ENCODE results near the gene IMMP2L.

IMMP2L gene

DNA sequence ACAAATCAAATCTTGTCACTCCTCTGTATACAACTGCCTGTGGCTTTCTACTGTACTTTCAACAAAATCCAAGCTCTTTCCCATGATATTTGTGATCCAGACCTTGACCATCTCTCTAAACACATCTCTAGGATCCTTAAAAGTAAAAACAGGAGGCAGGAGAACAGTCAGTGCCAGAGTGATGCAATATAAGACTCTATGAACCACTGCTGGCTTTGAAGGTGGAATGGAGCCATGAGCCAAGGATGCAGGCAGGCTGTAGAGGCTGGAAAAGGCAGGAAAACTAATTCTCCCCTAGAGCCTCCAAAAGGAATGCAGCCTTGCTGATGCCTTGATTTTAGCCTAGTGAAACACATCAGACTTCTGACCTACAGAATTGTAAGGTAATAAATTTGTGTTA lies 516.8 kb downstream of the IMMP2L start:
- no peaks in the 10 kb centered on the region for H3K9me3 Mint-ChIP-seq
- no peaks in the 10 kb centered on the region for H3K27me3 Mint-ChIP-seq
- ATAC-seq (no peak), DNase-seq (no peak)
- no peak overlapping the region for H3K4me3 Mint-ChIP-seq
- H3K27ac Mint-ChIP-seq: no peak overlapping the region
- peaks cover 26% of the 10 kb centered on the region for H3K4me1 Mint-ChIP-seq
- no peaks in the 10 kb centered on the region for H3K36me3 Mint-ChIP-seq (ENCODE audit: low read depth)

- H3K27me3 Mint-ChIP-seq: no peaks in the 10 kb centered on the region
- H3K4me1 Mint-ChIP-seq: peaks cover 29% of the 10 kb centered on the region
- no peak for ATAC-seq
- no peaks in the 10 kb centered on the region for H3K9me3 Mint-ChIP-seq
- H3K36me3 Mint-ChIP-seq (ENCODE audit: low read depth): no peaks in the 10 kb centered on the region
- no peak overlapping the region for H3K4me3 Mint-ChIP-seq
- no peak for DNase-seq
- no peak overlapping the region for H3K27ac Mint-ChIP-seq
Observed at GRCh38 chr7:111043561-111043960, 518.7 kb downstream of the IMMP2L start.

DNA sequence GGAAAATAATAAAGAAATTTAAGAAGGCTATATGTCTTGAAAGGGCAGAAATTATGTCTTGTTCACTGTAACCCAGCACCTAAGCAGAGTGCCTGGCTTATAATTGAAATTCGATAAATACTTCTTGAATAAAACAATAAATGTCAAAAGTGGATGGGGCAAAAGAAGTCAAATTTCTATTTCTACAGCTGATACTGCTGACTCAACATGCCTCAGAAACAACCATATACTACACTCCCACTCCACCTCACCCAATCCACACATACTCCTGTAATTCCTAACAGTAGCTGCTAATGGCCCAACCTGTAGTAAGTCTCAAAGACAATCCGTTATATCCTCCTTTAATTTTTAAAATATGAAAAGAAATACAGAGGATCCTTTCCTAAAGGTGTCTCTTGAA lies 519.5 kb downstream of the IMMP2L start:
- H3K36me3 Mint-ChIP-seq (ENCODE audit: low read depth): no peaks in the 10 kb centered on the region
- ATAC-seq (no peak), DNase-seq (no peak)
- no peaks in the 10 kb centered on the region for H3K27me3 Mint-ChIP-seq
- H3K9me3 Mint-ChIP-seq: no peaks in the 10 kb centered on the region
- no peak overlapping the region for H3K4me3 Mint-ChIP-seq
- peaks cover 37% of the 10 kb centered on the region for H3K4me1 Mint-ChIP-seq
- H3K27ac Mint-ChIP-seq: no peak overlapping the region

- H3K9me3 Mint-ChIP-seq: no peaks in the 10 kb centered on the region
- DNase-seq (no peak), ATAC-seq (peak; percentile 97)
- no peaks in the 10 kb centered on the region for H3K27me3 Mint-ChIP-seq
- H3K4me1 Mint-ChIP-seq: peaks cover 46% of the 10 kb centered on the region
- no peaks in the 10 kb centered on the region for H3K36me3 Mint-ChIP-seq (ENCODE audit: low read depth)
- peak overlapping the region; percentile 28 for H3K4me3 Mint-ChIP-seq
- peak overlapping the region; percentile 78 for H3K27ac Mint-ChIP-seq
Observed at GRCh38 chr7:111041577-111041976, 520.7 kb downstream of the IMMP2L start.

GRCh38 chr7:111038185-111038584 lies 524.1 kb downstream of the IMMP2L start:
- H3K9me3 Mint-ChIP-seq: no peaks in the 10 kb centered on the region
- no peak overlapping the region for H3K27ac Mint-ChIP-seq
- ATAC-seq (no peak), DNase-seq (no peak)
- H3K4me3 Mint-ChIP-seq: peak overlapping the region; percentile 7
- no peaks in the 10 kb centered on the region for H3K27me3 Mint-ChIP-seq
- H3K36me3 Mint-ChIP-seq (ENCODE audit: low read depth): no peaks in the 10 kb centered on the region
- peaks cover 39% of the 10 kb centered on the region for H3K4me1 Mint-ChIP-seq

DNA sequence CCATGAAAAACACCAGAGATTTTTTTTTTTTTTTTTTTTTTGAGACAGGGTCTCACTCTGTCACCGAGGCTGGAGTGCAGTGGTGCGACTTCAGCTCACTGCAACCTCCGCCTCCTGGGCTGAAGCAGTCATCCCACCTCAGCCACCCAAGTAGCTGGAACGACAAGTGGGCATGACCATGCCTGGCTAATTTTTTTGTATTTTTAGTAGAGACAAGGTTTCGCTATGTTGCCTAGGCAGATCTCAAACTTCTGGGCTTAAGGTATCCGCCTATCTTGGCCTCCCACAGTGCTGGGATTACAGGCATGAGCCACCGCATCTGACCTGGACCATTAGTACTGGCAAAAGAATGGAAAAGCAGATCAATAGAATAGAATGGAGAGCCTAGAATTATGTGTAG lies 530.4 kb downstream of the IMMP2L start:
- DNase-seq (no peak), ATAC-seq (no peak)
- Mint-ChIP-seq H3K27me3 (no peaks in the 10 kb centered on the region), H3K36me3 (ENCODE audit: low read depth) (no peaks in the 10 kb centered on the region), H3K4me3 (no peak overlapping the region), H3K9me3 (no peaks in the 10 kb centered on the region), H3K27ac (peak overlapping the region; percentile 50), H3K4me1 (peaks cover 49% of the 10 kb centered on the region)

GRCh38 chr7:111030336-111030735 lies 532.0 kb downstream of the IMMP2L start:
- no peaks in the 10 kb centered on the region for H3K9me3 Mint-ChIP-seq
- peaks cover 64% of the 10 kb centered on the region for H3K4me1 Mint-ChIP-seq
- DNase-seq: no peak
- H3K27me3 Mint-ChIP-seq: no peaks in the 10 kb centered on the region
- peak overlapping the region; percentile 96 for H3K27ac Mint-ChIP-seq
- H3K36me3 Mint-ChIP-seq (ENCODE audit: low read depth): no peaks in the 10 kb centered on the region
- peak overlapping the region; percentile 63 for H3K4me3 Mint-ChIP-seq
- ATAC-seq: no peak

DNA sequence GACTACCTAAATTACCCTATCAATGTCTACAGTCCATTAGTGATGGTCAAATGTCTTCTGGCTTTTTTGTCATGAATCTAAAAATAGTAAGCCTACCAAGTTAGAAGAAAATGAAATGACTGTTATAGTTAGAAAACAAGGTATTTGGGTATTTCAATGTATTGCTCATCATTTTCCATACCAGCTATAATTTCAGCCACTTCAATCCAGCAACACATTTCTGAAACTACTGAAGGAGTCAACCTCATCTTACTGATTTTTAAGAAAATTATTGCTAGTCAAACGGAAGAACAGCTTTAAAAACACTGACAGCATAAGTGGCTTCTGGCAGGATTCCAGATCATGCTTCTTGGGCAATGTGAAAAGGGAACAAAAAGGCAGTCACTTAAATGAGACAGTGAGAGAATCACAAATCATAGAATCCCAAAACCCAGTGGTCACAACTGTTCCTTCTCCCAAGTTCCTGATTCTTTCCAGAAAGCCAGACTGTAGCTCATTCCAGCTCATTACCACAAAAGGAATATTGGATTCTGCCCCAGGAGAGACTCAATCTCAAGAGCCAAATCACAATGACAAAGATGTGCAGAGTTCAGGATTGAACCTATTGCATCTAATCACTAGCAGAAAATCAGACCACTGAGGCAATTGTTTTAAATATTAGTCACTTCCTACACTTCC lies 532.6 kb downstream of the IMMP2L start:
- ATAC-seq: peak; percentile 55
- DNase-seq: peak; percentile 47
- H3K4me1 Mint-ChIP-seq: peaks cover 70% of the 10 kb centered on the region
- peak overlapping the region; percentile 63 for H3K4me3 Mint-ChIP-seq
- peak overlapping the region; percentile 96 for H3K27ac Mint-ChIP-seq
- H3K9me3 Mint-ChIP-seq: no peaks in the 10 kb centered on the region
- H3K36me3 Mint-ChIP-seq (ENCODE audit: low read depth): no peaks in the 10 kb centered on the region
- no peaks in the 10 kb centered on the region for H3K27me3 Mint-ChIP-seq

DNA sequence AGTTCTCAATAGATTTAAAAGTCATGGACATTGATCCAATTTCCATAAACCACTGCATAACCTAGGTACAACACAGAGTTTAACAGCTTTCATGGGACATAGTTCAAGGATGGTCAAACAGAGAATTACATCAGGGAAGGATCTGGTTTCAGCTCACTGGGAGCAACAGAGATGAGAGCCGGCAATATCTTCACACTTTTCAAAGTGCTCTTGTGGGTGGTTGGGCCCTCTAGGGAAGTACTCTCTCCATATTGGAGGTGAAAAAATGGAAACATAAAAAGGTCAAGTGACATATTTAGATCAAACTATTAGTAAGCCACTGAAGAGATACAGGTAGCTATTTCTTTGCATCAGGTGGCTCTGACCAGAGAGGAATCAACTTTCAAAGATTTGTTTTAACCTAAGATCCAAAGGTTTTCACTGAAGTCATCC lies 533.1 kb downstream of the IMMP2L start:
- Mint-ChIP-seq H3K27me3 (no peaks in the 10 kb centered on the region), H3K9me3 (no peaks in the 10 kb centered on the region), H3K4me1 (peaks cover 76% of the 10 kb centered on the region), H3K4me3 (peak overlapping the region; percentile 63), H3K36me3 (ENCODE audit: low read depth) (no peaks in the 10 kb centered on the region), H3K27ac (peak overlapping the region; percentile 96)
- DNase-seq (no peak), ATAC-seq (peak; percentile 60)

DNA sequence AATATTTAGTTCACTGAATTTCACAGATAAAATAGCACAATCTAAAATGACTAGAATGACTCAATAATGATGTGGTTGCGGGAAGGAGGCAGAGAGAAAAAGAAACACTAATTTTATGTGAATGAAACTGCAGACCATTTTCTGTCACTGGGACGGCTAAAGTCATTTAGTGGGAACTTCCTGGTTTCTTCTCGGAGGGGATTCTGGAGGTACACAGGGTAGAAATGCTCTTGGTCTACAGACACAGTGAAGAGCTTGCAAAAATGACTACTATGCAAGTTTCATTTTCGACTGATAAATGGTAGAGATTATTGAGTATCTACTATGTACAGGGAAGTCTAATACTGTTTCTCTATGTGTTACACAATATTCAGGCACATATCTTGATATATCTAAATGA lies 534.9 kb downstream of the IMMP2L start:
- no peaks in the 10 kb centered on the region for H3K27me3 Mint-ChIP-seq
- H3K4me1 Mint-ChIP-seq: peaks cover 91% of the 10 kb centered on the region
- peak; percentile 33 for ATAC-seq
- H3K27ac Mint-ChIP-seq: peak overlapping the region; percentile 96
- peaks cover 4% of the 10 kb centered on the region for H3K36me3 Mint-ChIP-seq (ENCODE audit: low read depth)
- H3K9me3 Mint-ChIP-seq: no peaks in the 10 kb centered on the region
- DNase-seq: no peak
- peak overlapping the region; percentile 62 for H3K4me3 Mint-ChIP-seq

GRCh38 chr7:111026806-111027205 lies 535.5 kb downstream of the IMMP2L start:
- peak overlapping the region; percentile 96 for H3K27ac Mint-ChIP-seq
- DNase-seq (no peak), ATAC-seq (no peak)
- H3K4me3 Mint-ChIP-seq: peak overlapping the region; percentile 21
- H3K9me3 Mint-ChIP-seq: peaks cover 2% of the 10 kb centered on the region
- no peaks in the 10 kb centered on the region for H3K27me3 Mint-ChIP-seq
- H3K36me3 Mint-ChIP-seq (ENCODE audit: low read depth): peaks cover 10% of the 10 kb centered on the region
- H3K4me1 Mint-ChIP-seq: peaks cover 93% of the 10 kb centered on the region

DNA sequence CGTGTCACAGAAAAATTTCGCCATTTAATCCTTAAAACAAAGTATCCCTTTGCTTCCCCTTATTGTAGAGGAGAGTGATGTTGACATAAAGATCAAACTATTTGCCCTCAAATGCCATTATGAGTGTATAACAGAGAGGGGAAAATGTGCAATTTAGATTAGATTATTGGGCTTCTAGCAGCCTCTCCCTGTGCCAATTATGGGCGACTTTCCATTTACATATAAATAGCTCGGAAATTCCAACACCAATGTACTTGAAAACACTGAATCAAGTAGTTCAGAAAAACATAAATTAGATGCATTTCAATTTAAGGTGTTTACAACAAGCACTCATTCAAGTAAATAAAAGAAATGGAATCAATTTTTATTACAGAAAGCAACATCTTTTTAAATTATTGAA lies 535.9 kb downstream of the IMMP2L start:
- no peak for ATAC-seq
- no peaks in the 10 kb centered on the region for H3K27me3 Mint-ChIP-seq
- peak overlapping the region; percentile 21 for H3K4me3 Mint-ChIP-seq
- H3K27ac Mint-ChIP-seq: peak overlapping the region; percentile 96
- no peak for DNase-seq
- H3K36me3 Mint-ChIP-seq (ENCODE audit: low read depth): peaks cover 12% of the 10 kb centered on the region
- H3K9me3 Mint-ChIP-seq: peaks cover 6% of the 10 kb centered on the region
- H3K4me1 Mint-ChIP-seq: peaks cover 92% of the 10 kb centered on the region

GRCh38 chr7:111025006-111025405 lies 537.3 kb downstream of the IMMP2L start:
- H3K36me3 Mint-ChIP-seq (ENCODE audit: low read depth): peaks cover 15% of the 10 kb centered on the region
- H3K27ac Mint-ChIP-seq: peak overlapping the region; percentile 96
- no peaks in the 10 kb centered on the region for H3K27me3 Mint-ChIP-seq
- H3K9me3 Mint-ChIP-seq: peaks cover 9% of the 10 kb centered on the region
- no peak for DNase-seq
- H3K4me1 Mint-ChIP-seq: peaks cover 94% of the 10 kb centered on the region
- peak; percentile 83 for ATAC-seq
- peak overlapping the region; percentile 47 for H3K4me3 Mint-ChIP-seq

DNA sequence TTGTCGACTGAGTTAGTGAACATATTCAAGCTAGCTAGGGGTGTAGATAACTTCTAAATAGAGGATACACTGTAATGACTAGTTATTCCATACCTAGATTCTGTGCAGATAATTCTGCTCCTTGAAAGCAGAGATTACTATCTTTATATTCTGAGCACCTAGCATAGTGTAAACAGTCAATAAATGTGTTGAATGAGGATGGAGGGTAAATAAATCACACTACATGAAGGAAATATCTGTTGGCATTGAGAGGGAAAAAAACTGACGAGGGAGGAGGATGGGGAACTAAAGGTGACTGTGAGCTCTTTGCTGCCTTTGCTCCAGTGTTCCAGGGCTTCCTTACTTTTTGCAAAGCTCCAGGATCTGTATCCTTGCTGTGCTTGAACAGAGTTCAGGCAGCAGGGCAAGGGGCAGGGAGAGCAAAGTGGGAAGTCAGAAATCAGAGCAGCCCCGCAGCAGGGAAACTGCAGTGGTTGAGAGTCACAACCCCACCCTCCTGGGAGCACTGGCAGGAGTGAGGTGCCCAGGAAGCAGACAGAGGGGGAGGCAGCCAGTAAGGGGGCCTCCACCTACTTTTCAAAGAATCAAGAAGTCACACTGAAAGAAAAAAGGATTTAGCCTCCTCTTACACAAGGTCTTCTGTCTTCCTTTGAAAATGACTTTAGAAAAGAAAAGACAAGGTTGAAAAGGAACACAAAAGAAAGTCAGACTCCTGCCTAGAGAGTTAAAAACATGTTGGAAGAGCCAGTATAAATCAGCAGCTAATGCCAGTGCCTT lies 543.1 kb downstream of the IMMP2L start:
- Mint-ChIP-seq H3K4me3 (peak overlapping the region; percentile 28), H3K4me1 (peaks cover 84% of the 10 kb centered on the region), H3K27ac (peak overlapping the region; percentile 74)

DNA sequence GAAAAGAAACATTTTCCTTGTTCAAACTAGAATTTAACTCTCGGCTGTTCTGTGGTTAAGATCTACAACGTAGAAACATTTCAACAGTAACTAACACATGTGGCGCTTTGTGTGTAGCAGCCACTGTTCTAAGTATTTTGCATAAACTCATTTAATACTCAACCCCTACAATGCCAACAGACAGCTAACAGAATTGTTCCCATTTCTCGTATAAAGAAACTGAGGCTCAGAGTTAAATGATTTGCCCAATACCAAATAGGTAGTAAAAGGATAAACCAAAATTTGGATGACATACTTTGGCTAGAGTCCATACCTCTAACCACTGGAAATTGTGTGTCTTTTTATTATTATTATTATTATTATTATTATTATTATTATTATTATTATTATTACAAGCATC lies 543.8 kb downstream of the IMMP2L start:
- peaks cover 84% of the 10 kb centered on the region for H3K4me1 Mint-ChIP-seq
- H3K9me3 Mint-ChIP-seq: peaks cover 9% of the 10 kb centered on the region
- H3K4me3 Mint-ChIP-seq: no peak overlapping the region
- ATAC-seq: no peak
- peaks cover 16% of the 10 kb centered on the region for H3K36me3 Mint-ChIP-seq (ENCODE audit: low read depth)
- no peak for DNase-seq
- peak overlapping the region; percentile 57 for H3K27ac Mint-ChIP-seq
- no peaks in the 10 kb centered on the region for H3K27me3 Mint-ChIP-seq

More for the DNA sequence above, 543.1 kb downstream of the IMMP2L start:
- Mint-ChIP-seq H3K27me3 (no peaks in the 10 kb centered on the region), H3K36me3 (ENCODE audit: low read depth) (peaks cover 16% of the 10 kb centered on the region), H3K9me3 (peaks cover 9% of the 10 kb centered on the region)
- DNase-seq (no peak), ATAC-seq (peak; percentile 38)
